Ishikawa (cell line): ENCODE results near the gene FTSJ1.

ENCODE experiments used
- CREB1 ChIP-seq: IDR thresholded peaks from 2 replicates; pipeline ENCODE4 v1.6.1; 2012; ENCODE audit warnings: low read depth
- EGR1 ChIP-seq: IDR thresholded peaks from 2 replicates; pipeline ENCODE4 v1.6.1; 2012
- MAX ChIP-seq: IDR thresholded peaks from 2 replicates; pipeline ENCODE4 v1.6.1; 2012
- RAD21 ChIP-seq: IDR thresholded peaks from 2 replicates; pipeline ENCODE4 v1.6.1; 2012; ENCODE audit warnings: low read depth
- USF1 ChIP-seq: IDR thresholded peaks from 2 replicates; pipeline ENCODE4 v1.6.1; 2012
- YY1 ChIP-seq: IDR thresholded peaks from 2 replicates; pipeline ENCODE4 v1.6.1; 2012; ENCODE audit warnings: low read depth

GRCh38 chrX:48532161-48532560 lies 56.2 kb downstream of the FTSJ1 start:
- TF ChIP-seq RAD21, result no peak
- no peak for TF ChIP-seq EGR1
- TF ChIP-seq YY1, result no peak
- TF ChIP-seq CREB1, result no peak
- no peak for TF ChIP-seq USF1
- no peak for TF ChIP-seq MAX
